ENCODE data around the gene UNK. TPM values are rescaled to one million over a fixed set of nuclear protein-coding genes. Genes with fewer than 3 reads are reported as not detected.
"Not testable (repeated sequence)": the region's sequence is repeated elsewhere in the genome, so short reads cannot be mapped to it uniquely, and the experiment has no call there.

UNK gene
- total RNA-seq, 1 experiment from 2014 or later = 49.0 TPM

GRCh38 chr17:75810756-75811155 lies 26.1 kb downstream of the UNK start:
- peaks cover 22% of the 10 kb centered on the region for H3K36me3 ChIP-seq (ENCODE audit: insufficient read depth, low read length)
- not testable (repeated sequence) for H3K27ac ChIP-seq (ENCODE audit: low read length); H3K4me2 ChIP-seq (ENCODE audit: low read depth, low read length, poor library complexity, severe bottlenecking); H3K9ac ChIP-seq (ENCODE audit: low read length); H3K4me3 ChIP-seq (ENCODE audit: low read length); DNase-seq; H3K9me3 ChIP-seq (ENCODE audit: low read length); H3K27me3 ChIP-seq (ENCODE audit: low read length); H3K9me2 ChIP-seq (replicated peaks; ENCODE audit: insufficient read depth, low read length); H4K20me1 ChIP-seq (ENCODE audit: insufficient read depth, low read depth, low read length); H2AFZ ChIP-seq (ENCODE audit: low read length)
- peaks cover 14% of the 10 kb centered on the region for H3K79me2 ChIP-seq (ENCODE audit: low read length)
- H3K4me1 ChIP-seq (ENCODE audit: low read length) = peaks cover 33% of the 10 kb centered on the region

GRCh38 chr17:75811174-75811573 lies 26.6 kb downstream of the UNK start:
- H4K20me1 ChIP-seq (ENCODE audit: insufficient read depth, low read depth, low read length) = no peaks in the 10 kb centered on the region; the same call in 1 of the 2 replicates
- no peak overlapping the region for H3K9ac ChIP-seq (ENCODE audit: low read length)
- H3K4me1 ChIP-seq (ENCODE audit: low read length) = peaks cover 33% of the 10 kb centered on the region
- no peak overlapping the region for H2AFZ ChIP-seq (ENCODE audit: low read length)
- H3K4me3 ChIP-seq (ENCODE audit: low read length) = no peak overlapping the region
- no peak overlapping the region for H3K27ac ChIP-seq (ENCODE audit: low read length)
- no peaks in the 10 kb centered on the region for H3K9me3 ChIP-seq (ENCODE audit: low read length)
- H3K9me2 ChIP-seq (replicated peaks; ENCODE audit: insufficient read depth, low read length) = no peaks in the 10 kb centered on the region
- no peak overlapping the region for H3K4me2 ChIP-seq (ENCODE audit: low read depth, low read length, poor library complexity, severe bottlenecking)
- DNase-seq = no peak
- H3K36me3 ChIP-seq (ENCODE audit: insufficient read depth, low read length) = peaks cover 22% of the 10 kb centered on the region
- H3K79me2 ChIP-seq (ENCODE audit: low read length) = peaks cover 14% of the 10 kb centered on the region
- H3K27me3 ChIP-seq (ENCODE audit: low read length) = no peaks in the 10 kb centered on the region

GRCh38 chr17:75812096-75813013 lies 27.7 kb downstream of the UNK start:
- Histone ChIP-seq H3K4me1 (ENCODE audit: low read length) (peaks cover 33% of the 10 kb centered on the region), H3K4me3 (ENCODE audit: low read length) (no peak overlapping the region), H2AFZ (ENCODE audit: low read length) (no peak overlapping the region), H3K9me2 (replicated peaks; ENCODE audit: insufficient read depth, low read length) (no peaks in the 10 kb centered on the region), H3K9ac (ENCODE audit: low read length) (no peak overlapping the region), H3K27me3 (ENCODE audit: low read length) (no peaks in the 10 kb centered on the region), H4K20me1 (ENCODE audit: insufficient read depth, low read depth, low read length) (no peaks in the 10 kb centered on the region; the same call in 1 of the 2 replicates), H3K27ac (ENCODE audit: low read length) (no peak overlapping the region), H3K36me3 (ENCODE audit: insufficient read depth, low read length) (peaks cover 22% of the 10 kb centered on the region), H3K9me3 (ENCODE audit: low read length) (no peaks in the 10 kb centered on the region), H3K79me2 (ENCODE audit: low read length) (peaks cover 9% of the 10 kb centered on the region; the same call in 1 of the 2 replicates), H3K4me2 (ENCODE audit: low read depth, low read length, poor library complexity, severe bottlenecking) (no peak overlapping the region)
- no peak for DNase-seq

GRCh38 chr17:75813081-75814020 lies 28.7 kb downstream of the UNK start:
- no peak for DNase-seq

GRCh38 chr17:75814021-75814395 lies 29.4 kb downstream of the UNK start:
- Histone ChIP-seq H3K9me3 (ENCODE audit: low read length) (no peaks in the 10 kb centered on the region), H3K9me2 (replicated peaks; ENCODE audit: insufficient read depth, low read length) (no peaks in the 10 kb centered on the region), H2AFZ (ENCODE audit: low read length) (no peak overlapping the region), H3K79me2 (ENCODE audit: low read length) (no peaks in the 10 kb centered on the region), H3K27ac (ENCODE audit: low read length) (no peak overlapping the region), H3K4me3 (ENCODE audit: low read length) (no peak overlapping the region), H3K36me3 (ENCODE audit: insufficient read depth, low read length) (peaks cover 22% of the 10 kb centered on the region), H3K4me1 (ENCODE audit: low read length) (peaks cover 20% of the 10 kb centered on the region), H3K9ac (ENCODE audit: low read length) (no peak overlapping the region), H4K20me1 (ENCODE audit: insufficient read depth, low read depth, low read length) (no peaks in the 10 kb centered on the region), H3K4me2 (ENCODE audit: low read depth, low read length, poor library complexity, severe bottlenecking) (no peak overlapping the region), H3K27me3 (ENCODE audit: low read length) (no peaks in the 10 kb centered on the region)
- DNase-seq = no peak

More at GRCh38 chr17:75813081-75814020, 28.7 kb downstream of the UNK start:
- Histone ChIP-seq H4K20me1 (ENCODE audit: insufficient read depth, low read depth, low read length) (no peaks in the 10 kb centered on the region; the same call in 1 of the 2 replicates), H3K4me2 (ENCODE audit: low read depth, low read length, poor library complexity, severe bottlenecking) (no peak overlapping the region), H3K4me3 (ENCODE audit: low read length) (no peak overlapping the region), H3K4me1 (ENCODE audit: low read length) (peaks cover 25% of the 10 kb centered on the region), H3K27ac (ENCODE audit: low read length) (no peak overlapping the region), H3K27me3 (ENCODE audit: low read length) (no peaks in the 10 kb centered on the region), H3K9me3 (ENCODE audit: low read length) (no peaks in the 10 kb centered on the region), H3K9ac (ENCODE audit: low read length) (no peak overlapping the region), H3K79me2 (ENCODE audit: low read length) (peaks cover 4% of the 10 kb centered on the region; the same call in 1 of the 2 replicates), H2AFZ (ENCODE audit: low read length) (no peak overlapping the region), H3K36me3 (ENCODE audit: insufficient read depth, low read length) (peaks cover 22% of the 10 kb centered on the region), H3K9me2 (replicated peaks; ENCODE audit: insufficient read depth, low read length) (no peaks in the 10 kb centered on the region)

GRCh38 chr17:75814900-75815373 lies 30.3 kb downstream of the UNK start:
- no peak overlapping the region for H3K4me3 ChIP-seq (ENCODE audit: low read length)
- H3K27ac ChIP-seq (ENCODE audit: low read length) = peak overlapping the region; percentile 37; the same call in 1 of the 2 replicates
- H3K4me2 ChIP-seq (ENCODE audit: low read depth, low read length, poor library complexity, severe bottlenecking) = no peak overlapping the region
- no peaks in the 10 kb centered on the region for H4K20me1 ChIP-seq (ENCODE audit: insufficient read depth, low read depth, low read length)
- H3K36me3 ChIP-seq (ENCODE audit: insufficient read depth, low read length) = peaks cover 18% of the 10 kb centered on the region
- H3K9me3 ChIP-seq (ENCODE audit: low read length) = no peaks in the 10 kb centered on the region
- no peak for DNase-seq
- no peaks in the 10 kb centered on the region for H3K27me3 ChIP-seq (ENCODE audit: low read length)
- H3K9me2 ChIP-seq (replicated peaks; ENCODE audit: insufficient read depth, low read length) = no peaks in the 10 kb centered on the region
- H3K79me2 ChIP-seq (ENCODE audit: low read length) = no peaks in the 10 kb centered on the region
- no peak overlapping the region for H2AFZ ChIP-seq (ENCODE audit: low read length)
- H3K4me1 ChIP-seq (ENCODE audit: low read length) = peaks cover 20% of the 10 kb centered on the region
- no peak overlapping the region for H3K9ac ChIP-seq (ENCODE audit: low read length)

- no peaks in the 10 kb centered on the region for H3K9me2 ChIP-seq (replicated peaks; ENCODE audit: insufficient read depth, low read length)
- H2AFZ ChIP-seq (ENCODE audit: low read length) = no peak overlapping the region
- no peaks in the 10 kb centered on the region for H3K9me3 ChIP-seq (ENCODE audit: low read length)
- H4K20me1 ChIP-seq (ENCODE audit: insufficient read depth, low read depth, low read length) = no peaks in the 10 kb centered on the region
- no peaks in the 10 kb centered on the region for H3K27me3 ChIP-seq (ENCODE audit: low read length)
- H3K79me2 ChIP-seq (ENCODE audit: low read length) = no peaks in the 10 kb centered on the region
- peaks cover 20% of the 10 kb centered on the region for H3K4me1 ChIP-seq (ENCODE audit: low read length)
- no peak overlapping the region for H3K4me3 ChIP-seq (ENCODE audit: low read length)
- H3K36me3 ChIP-seq (ENCODE audit: insufficient read depth, low read length) = peaks cover 22% of the 10 kb centered on the region
- peak; percentile 54 for DNase-seq
- H3K9ac ChIP-seq (ENCODE audit: low read length) = no peak overlapping the region
- peak overlapping the region; percentile 37; the same call in 1 of the 2 replicates for H3K27ac ChIP-seq (ENCODE audit: low read length)
- no peak overlapping the region for H3K4me2 ChIP-seq (ENCODE audit: low read depth, low read length, poor library complexity, severe bottlenecking)
These were observed 30.8 kb downstream of the UNK start for GRCh38 chr17:75815399-75815798.

- Histone ChIP-seq H3K4me2 (ENCODE audit: low read depth, low read length, poor library complexity, severe bottlenecking) (no peak overlapping the region), H2AFZ (ENCODE audit: low read length) (no peak overlapping the region), H3K9me3 (ENCODE audit: low read length) (no peaks in the 10 kb centered on the region), H3K9me2 (replicated peaks; ENCODE audit: insufficient read depth, low read length) (no peaks in the 10 kb centered on the region), H4K20me1 (ENCODE audit: insufficient read depth, low read depth, low read length) (no peaks in the 10 kb centered on the region), H3K4me1 (ENCODE audit: low read length) (peaks cover 20% of the 10 kb centered on the region), H3K36me3 (ENCODE audit: insufficient read depth, low read length) (peaks cover 26% of the 10 kb centered on the region), H3K9ac (ENCODE audit: low read length) (no peak overlapping the region), H3K27ac (ENCODE audit: low read length) (no peak overlapping the region), H3K79me2 (ENCODE audit: low read length) (no peaks in the 10 kb centered on the region), H3K27me3 (ENCODE audit: low read length) (no peaks in the 10 kb centered on the region), H3K4me3 (ENCODE audit: low read length) (no peak overlapping the region)
- DNase-seq = no peak
These were observed 32.1 kb downstream of the UNK start for GRCh38 chr17:75816693-75817092.
